Measurements from ENCODE around the gene ITFG1.
A peak's percentile ranks its signal among the peaks of the same experiment; 100 is the strongest.
"Not testable (repeated sequence)": the region's sequence is repeated elsewhere in the genome, so short reads cannot be mapped to it uniquely, and the experiment has no call there.

The ITFG1 gene

GRCh38 chr16:47203433-47203832, 257.4 kb downstream of the ITFG1 start:
- not testable (repeated sequence) for DNase-seq (ENCODE audit: low read depth, low spot score); H3K4me3 ChIP-seq (ENCODE audit: low read length)

- no peak overlapping the region for H3K4me3 ChIP-seq (ENCODE audit: low read length)
- no peak for DNase-seq (ENCODE audit: low read depth, low spot score)
Measured at GRCh38 chr16:47198180-47198575, 262.7 kb downstream of the ITFG1 start.

GRCh38 chr16:47197536-47198179, 263.2 kb downstream of the ITFG1 start:
- H3K4me3 ChIP-seq (ENCODE audit: low read length) = no peak overlapping the region
- DNase-seq (ENCODE audit: low read depth, low spot score) = no peak

- H3K4me3 ChIP-seq (ENCODE audit: low read length) = no peak overlapping the region
- DNase-seq (ENCODE audit: low read depth, low spot score) = no peak
Measured at GRCh38 chr16:47196457-47196856, 264.4 kb downstream of the ITFG1 start.

GRCh38 chr16:47182318-47182717, 278.5 kb downstream of the ITFG1 start:
- no peak overlapping the region for H3K4me3 ChIP-seq (ENCODE audit: low read length)
- no peak for DNase-seq (ENCODE audit: low read depth, low spot score)

GRCh38 chr16:47181066-47181465, 279.8 kb downstream of the ITFG1 start:
- not testable (repeated sequence) for DNase-seq (ENCODE audit: low read depth, low spot score)

GRCh38 chr16:47180073-47180472, 280.8 kb downstream of the ITFG1 start:
- no peak for DNase-seq (ENCODE audit: low read depth, low spot score)
- H3K4me3 ChIP-seq (ENCODE audit: low read length) = no peak overlapping the region

More at GRCh38 chr16:47181066-47181465, 279.8 kb downstream of the ITFG1 start:
- not testable (repeated sequence) for H3K4me3 ChIP-seq (ENCODE audit: low read length)

GRCh38 chr16:47175152-47175551, 285.7 kb downstream of the ITFG1 start:
- no peak overlapping the region for H3K4me3 ChIP-seq (ENCODE audit: low read length)
- DNase-seq (ENCODE audit: low read depth, low spot score) = no peak

- H3K4me3 ChIP-seq (ENCODE audit: low read length) = no peak overlapping the region
- DNase-seq (ENCODE audit: low read depth, low spot score) = no peak
Measured at GRCh38 chr16:47162670-47163420, 298.0 kb downstream of the ITFG1 start.

- DNase-seq (ENCODE audit: low read depth, low spot score) = no peak
- no peak overlapping the region for H3K4me3 ChIP-seq (ENCODE audit: low read length)
Measured at GRCh38 chr16:47161464-47161863, 299.4 kb downstream of the ITFG1 start.

- no peak for DNase-seq (ENCODE audit: low read depth, low spot score)
- H3K4me3 ChIP-seq (ENCODE audit: low read length) = no peak overlapping the region
Measured at GRCh38 chr16:47160422-47160821, 300.4 kb downstream of the ITFG1 start.

- no peak overlapping the region for H3K4me3 ChIP-seq (ENCODE audit: low read length)
- DNase-seq (ENCODE audit: low read depth, low spot score) = no peak
Measured at GRCh38 chr16:47158992-47159391, 301.9 kb downstream of the ITFG1 start.

GRCh38 chr16:47156680-47157215, 304.1 kb downstream of the ITFG1 start:
- no peak for DNase-seq (ENCODE audit: low read depth, low spot score)
- no peak overlapping the region for H3K4me3 ChIP-seq (ENCODE audit: low read length)

- not testable (repeated sequence) for DNase-seq (ENCODE audit: low read depth, low spot score); H3K4me3 ChIP-seq (ENCODE audit: low read length)
Measured at GRCh38 chr16:47152501-47152900, 308.4 kb downstream of the ITFG1 start.

GRCh38 chr16:47150067-47150466, 310.8 kb downstream of the ITFG1 start:
- no peak overlapping the region for H3K4me3 ChIP-seq (ENCODE audit: low read length)
- DNase-seq (ENCODE audit: low read depth, low spot score) = no peak

- DNase-seq (ENCODE audit: low read depth, low spot score) = no peak
- peak overlapping the region; percentile 48 for H3K4me3 ChIP-seq (ENCODE audit: low read length)
Measured at GRCh38 chr16:47144559-47144877, 316.3 kb downstream of the ITFG1 start.

- DNase-seq (ENCODE audit: low read depth, low spot score) = peak; percentile 57
- peak within 1 kb of the TSS; percentile 74 for H3K4me3 ChIP-seq (ENCODE audit: low read length)
Measured at GRCh38 chr16:47143677-47144558, 316.9 kb downstream of the ITFG1 start, which contains the start of gene NETO2. NETO2 (minus strand) TSS chr16:47143945; CDS start chr16:47143612, 333 bp downstream.

GRCh38 chr16:47142821-47143676, 317.8 kb downstream of the ITFG1 start:
- DNase-seq (ENCODE audit: low read depth, low spot score) = peak; percentile 59
- H3K4me3 ChIP-seq (ENCODE audit: low read length) = peak overlapping the region; percentile 74

- DNase-seq (ENCODE audit: low read depth, low spot score) = no peak
- peak overlapping the region; percentile 74 for H3K4me3 ChIP-seq (ENCODE audit: low read length)
Measured at GRCh38 chr16:47142486-47142820, 318.4 kb downstream of the ITFG1 start.
